Progenitor cell of endocrine pancreas (in vitro differentiated cells): Measurements from ENCODE around the gene MTIF2. TPM values are rescaled to one million over a fixed set of nuclear protein-coding genes. Genes with fewer than 3 reads are reported as not detected.
"Not testable (repeated sequence)": the region's sequence is repeated elsewhere in the genome, so short reads cannot be mapped to it uniquely, and the experiment has no call there.

Experiments
- DNase-seq: peaks from one replicate; pipeline ENCODE4 v3.0.0; 2021; ENCODE audit warnings: low spot score; ENCODE audit not compliant: unreplicated experiment
- H3K27ac Mint-ChIP-seq: 2 replicates; pipeline ENCODE4 v1.8.0; 2021; ENCODE audit warnings: mild to moderate bottlenecking, moderate library complexity, mixed read lengths
- H3K27me3 Mint-ChIP-seq: 2 replicates; pipeline ENCODE4 v1.8.0; 2021; ENCODE audit warnings: mixed read lengths
- H3K36me3 Mint-ChIP-seq: 2 replicates; pipeline ENCODE4 v1.8.0; 2022; ENCODE audit warnings: mixed read lengths; ENCODE audit not compliant: insufficient read depth
- H3K4me1 Mint-ChIP-seq: 2 replicates; pipeline ENCODE4 v1.8.0; 2021; ENCODE audit warnings: low read depth, mixed read lengths
- H3K4me3 Mint-ChIP-seq: 2 replicates; pipeline ENCODE4 v1.8.0; 2021; ENCODE audit warnings: low read depth, mild to moderate bottlenecking, moderate library complexity, mixed read lengths
- H3K9me3 Mint-ChIP-seq: 2 replicates; pipeline ENCODE4 v1.8.0; 2021; ENCODE audit warnings: low read depth, mixed read lengths
- CTCF ChIP-seq: fragments of 200-600 bp; sonication (generic); IDR thresholded peaks from one replicate; pipeline ENCODE4 v1.5.0; 2021; ENCODE audit warnings: antibody characterized with exemption, mild to moderate bottlenecking; ENCODE audit not compliant: unreplicated experiment
- total RNA-seq: library from RNA; stranded (reverse); gene quantifications from 2 replicates; pipeline ENCODE4 v1.2.1, GENCODE V29; 2021

The MTIF2 gene
- total RNA-seq, 1 donor from 2014 or later: 24.5 TPM

- Mint-ChIP-seq H3K9me3 (peaks cover 36% of the 10 kb centered on the region), H3K27me3 (no peaks in the 10 kb centered on the region), H3K4me1 (no peaks in the 10 kb centered on the region), H3K4me3 (no peak overlapping the region), H3K36me3 (peaks cover 63% of the 10 kb centered on the region), H3K27ac (no peak overlapping the region)
- no peak for TF ChIP-seq CTCF
- DNase-seq: no peak
These were observed 68.6 kb downstream of the MTIF2 start for GRCh38 chr2:55200416-55200815.

- peaks cover 56% of the 10 kb centered on the region for H3K36me3 Mint-ChIP-seq
- no peaks in the 10 kb centered on the region for H3K27me3 Mint-ChIP-seq
- peaks cover 28% of the 10 kb centered on the region for H3K9me3 Mint-ChIP-seq
- no peak for DNase-seq
- no peaks in the 10 kb centered on the region for H3K4me1 Mint-ChIP-seq
- H3K4me3 Mint-ChIP-seq: no peak overlapping the region
- no peak for TF ChIP-seq CTCF
- H3K27ac Mint-ChIP-seq: no peak overlapping the region
These were observed 72.5 kb downstream of the MTIF2 start for GRCh38 chr2:55196526-55196925.

DNA sequence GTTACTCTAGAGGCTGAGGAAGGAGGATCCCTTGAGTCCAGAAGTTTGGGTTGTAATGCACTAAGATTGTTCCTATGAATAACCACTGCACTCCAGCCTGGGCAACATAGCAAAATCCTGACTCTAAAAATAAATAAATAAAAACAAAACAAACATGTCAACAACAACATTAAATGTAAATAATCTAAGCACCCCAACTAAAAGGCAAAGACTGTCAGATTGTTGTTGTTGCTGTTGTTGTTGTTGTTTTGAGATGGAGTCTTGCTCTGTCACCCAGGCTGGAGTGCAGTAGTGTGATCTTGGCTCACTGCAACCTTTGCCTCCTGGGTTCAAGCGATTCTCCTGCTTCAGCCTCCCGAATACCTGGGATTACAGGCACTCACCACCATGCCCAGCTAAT lies 77.1 kb downstream of the MTIF2 start:
- peaks cover 14% of the 10 kb centered on the region for H3K9me3 Mint-ChIP-seq
- DNase-seq: not testable (repeated sequence)
- H3K36me3 Mint-ChIP-seq: peaks cover 43% of the 10 kb centered on the region

GRCh38 chr2:55186837-55187236 lies 82.2 kb downstream of the MTIF2 start:
- not testable (repeated sequence) for H3K27me3 Mint-ChIP-seq, H3K4me3 Mint-ChIP-seq, H3K27ac Mint-ChIP-seq, DNase-seq, H3K9me3 Mint-ChIP-seq
- H3K36me3 Mint-ChIP-seq: peaks cover 15% of the 10 kb centered on the region
- H3K4me1 Mint-ChIP-seq: peaks cover 10% of the 10 kb centered on the region

More for the DNA sequence above, 77.1 kb downstream of the MTIF2 start:
- H3K4me1 Mint-ChIP-seq, H3K27me3 Mint-ChIP-seq, H3K27ac Mint-ChIP-seq, H3K4me3 Mint-ChIP-seq: not testable (repeated sequence)

Other genes with a start within 250 kb of the MTIF2 start
- gene RTN4, start 218.8 kb downstream of the MTIF2 start, total RNA-seq: 246 and 265 TPM in 2 replicates
- 33.8 and 43.9 TPM in 2 replicates for gene CLHC1, start 36.9 kb downstream of the MTIF2 start, total RNA-seq
- gene RPS27A, start 36.5 kb downstream of the MTIF2 start, total RNA-seq: 807 and 898 TPM in 2 replicates
- gene CCDC88A, start 150.6 kb upstream of the MTIF2 start, total RNA-seq: 77.1 and 81.1 TPM in 2 replicates